Panc1 (cell line): ENCODE data around the gene FNIP2. TPM values are rescaled to one million over a fixed set of nuclear protein-coding genes. Genes with fewer than 3 reads are reported as not detected.

Experiments
- ATAC-seq: fragments of 200-7000 bp; cut with Tn5 transposase; 2 replicates; pipeline ENCODE4 v1.9.1; 2020; ENCODE audit warnings: mild to moderate bottlenecking, moderate library complexity
- BruUV-seq: library from RNA; stranded (reverse); fragments of 400-500 nt; replicated peaks from 2 replicates; lab custom pipeline; 2021; lab: Mats Ljungman, UMichigan
- CTCF ChIA-PET: fragments of 300-600 bp; sonication (Branson Sonifier 250); formaldehyde crosslinking; loops from one replicate; lab custom pipeline; 2022; ENCODE audit warnings: antibody characterized with exemption; lab: Charles Lee
- POLR2A ChIA-PET: fragments of 300-600 bp; sonication (Branson Sonifier 250); formaldehyde crosslinking; loops from one replicate; lab custom pipeline; 2022; ENCODE audit warnings: antibody characterized with exemption; lab: Charles Lee
- DNase-seq: peaks from one replicate; pipeline ENCODE4 v3.0.0-alpha.2; 2010; ENCODE audit warnings: low read depth, low spot score
- H3K27ac ChIP-seq: 2 replicates; pipeline ENCODE4 v1.5.1; 2011; ENCODE audit warnings: mild to moderate bottlenecking, low read length, inconsistent platforms
- H3K27me3 ChIP-seq: fragments of 200-500 bp; sonication (Bioruptor generic); 2 replicates; pipeline ENCODE4 v1.6.0; 2014; ENCODE audit warnings: low read length, inconsistent platforms; ENCODE audit not compliant: control insufficient read depth, insufficient read depth
- H3K36me3 ChIP-seq: fragments of 200-500 bp; sonication (Bioruptor generic); 2 replicates; pipeline ENCODE4 v1.5.1; 2014; ENCODE audit warnings: inconsistent platforms, mild to moderate bottlenecking, low read length, moderate library complexity; ENCODE audit not compliant: control insufficient read depth, insufficient read depth
- H3K4me1 ChIP-seq: 2 replicates; pipeline ENCODE4 v1.5.1; 2011; ENCODE audit warnings: inconsistent platforms, mild to moderate bottlenecking, low read length, moderate library complexity; ENCODE audit not compliant: control insufficient read depth, insufficient read depth
- H3K4me3 ChIP-seq, 2 experiments: 2 replicates each; pipeline ENCODE4 v1.5.1; 2011 to 2012; ENCODE audit warnings: low read depth in 2 of 2, low read length in 2 of 2, mild to moderate bottlenecking in 2 of 2, inconsistent platforms in 1 of 2, moderate library complexity in 1 of 2
- H3K9me3 ChIP-seq: fragments of 200-500 bp; sonication (Bioruptor generic); 2 replicates; pipeline ENCODE4 v1.5.1; 2014; ENCODE audit warnings: low read depth, mild to moderate bottlenecking, inconsistent platforms, low read length, moderate library complexity; ENCODE audit not compliant: control insufficient read depth, insufficient read depth
- CTCF ChIP-seq: fragments of 450-650 bp; IDR thresholded peaks from 2 replicates; pipeline ENCODE4 v1.5.1; 2017; ENCODE audit warnings: mild to moderate bottlenecking
- POLR2AphosphoS5 ChIP-seq: IDR thresholded peaks from 2 replicates; pipeline ENCODE4 v1.6.1; 2012; ENCODE audit warnings: mild to moderate bottlenecking, low read depth, low read length, moderate library complexity
- REST ChIP-seq, 2 experiments: IDR thresholded peaks; 2 replicates each; pipeline ENCODE4 v1.6.1; 2011 to 2012; ENCODE audit warnings: low read depth in 2 of 2, control low read depth in 1 of 2, low read length in 1 of 2, mild to moderate bottlenecking in 1 of 2, moderate library complexity in 1 of 2; ENCODE audit not compliant: insufficient read depth in 1 of 2
- SIN3A ChIP-seq: IDR thresholded peaks from 2 replicates; pipeline ENCODE4 v1.6.1; 2012; ENCODE audit warnings: low read depth, mild to moderate bottlenecking, low read length, moderate library complexity, borderline replicate concordance; ENCODE audit not compliant: insufficient read depth
- TCF7L2 ChIP-seq: IDR thresholded peaks from 2 replicates; pipeline ENCODE4 v1.6.1; 2011; ENCODE audit warnings: mild to moderate bottlenecking, low read depth, low read length, inconsistent platforms
- in situ Hi-C: cut with HindIII; loops from 2 replicates; pipeline ENCODE4 v1.10.0; 2016; ENCODE audit warnings: low sequenced_read_pairs, low pct_unique_long_range_greater_than_20kb
- intact Hi-C: fragments of 100-400 bp; cut with micrococcal nuclease; formaldehyde crosslinking; loops from one replicate; pipeline ENCODE4 v1.10.0; 2022; ENCODE audit not compliant: unreplicated experiment
- total RNA-seq: library from RNA; stranded (reverse); gene quantifications from one replicate; pipeline ENCODE4 v1.2.1, GENCODE V29; 2021; ENCODE audit not compliant: unreplicated experiment

Gene FNIP2
- total RNA-seq, 1 experiment from 2014 or later = 17.7 TPM

GRCh38 chr4:158812543-158812942 lies 43.7 kb downstream of the FNIP2 start:
- DNase-seq (no peak), ATAC-seq (no peak)
- in situ Hi-C loops (no loop called here), intact Hi-C loops (no loop called here)
- Histone ChIP-seq H3K4me1 (peaks cover 29% of the 10 kb centered on the region), H3K4me3 (no peak overlapping the region), H3K36me3 (no peaks in the 10 kb centered on the region), H3K27ac (no peak overlapping the region), H3K27me3 (no peaks in the 10 kb centered on the region), H3K9me3 (no peaks in the 10 kb centered on the region)
- CTCF ChIA-PET = no interaction called here
- POLR2A ChIA-PET = no interaction called here
- no peak for TF ChIP-seq REST (IDR thresholded peaks at IDR 0.05; ENCODE audit: insufficient read depth in 1 of 2, low read depth in 2 of 2, low read length in 1 of 2)
- TF ChIP-seq SIN3A = no peak
- TF ChIP-seq CTCF = no peak
- TF ChIP-seq TCF7L2 = no peak
- TF ChIP-seq POLR2AphosphoS5 = no peak
- BruUV-seq = no TSS peak

GRCh38 chr4:158813113-158813512 lies 44.3 kb downstream of the FNIP2 start:
- TF ChIP-seq POLR2AphosphoS5 = no peak
- TF ChIP-seq REST (IDR thresholded peaks at IDR 0.05; ENCODE audit: insufficient read depth in 1 of 2, low read depth in 2 of 2, low read length in 1 of 2) = no peak
- no peak for TF ChIP-seq TCF7L2
- TF ChIP-seq CTCF = no peak
- no peak for TF ChIP-seq SIN3A
- intact Hi-C loops (no loop called here), in situ Hi-C loops (no loop called here)
- DNase-seq (no peak), ATAC-seq (no peak)
- Histone ChIP-seq H3K4me1 (peaks cover 29% of the 10 kb centered on the region), H3K27ac (no peak overlapping the region), H3K36me3 (no peaks in the 10 kb centered on the region), H3K27me3 (no peaks in the 10 kb centered on the region), H3K4me3 (no peak overlapping the region), H3K9me3 (no peaks in the 10 kb centered on the region)
- ChIA-PET POLR2A (no interaction called here), CTCF (no interaction called here)
- BruUV-seq = no TSS peak
